A673 (cell line): ENCODE data around the gene ARFGEF2. TPM values are rescaled to one million over a fixed set of nuclear protein-coding genes. Genes with fewer than 3 reads are reported as not detected.

Experiments
- BruUV-seq: library from RNA; stranded (reverse); fragments of 400-500 nt; replicated peaks from 2 replicates; lab custom pipeline; 2021; lab: Mats Ljungman, UMichigan
- CTCF ChIA-PET: fragments of 300-600 bp; sonication (Branson Sonifier 250); formaldehyde crosslinking; loops from one replicate; lab custom pipeline; 2022; ENCODE audit warnings: antibody characterized with exemption; lab: Charles Lee
- POLR2A ChIA-PET: fragments of 300-600 bp; sonication (Branson Sonifier 250); formaldehyde crosslinking; loops from one replicate; lab custom pipeline; 2022; ENCODE audit warnings: antibody characterized with exemption; ENCODE audit not compliant: low non-redundant PET; lab: Charles Lee
- DNase-seq: peaks from one replicate; pipeline ENCODE4 v3.0.0-alpha.2; 2015; ENCODE audit warnings: low spot score
- H3K27ac ChIP-seq: fragments of 200-600 bp; sonication (generic); 2 replicates; pipeline ENCODE4 v1.5.1; 2016; ENCODE audit warnings: mixed run types, low read depth, mild to moderate bottlenecking, mixed read lengths, antibody characterized with exemption, low read length; ENCODE audit not compliant: poor library complexity, severe bottlenecking
- H3K27me3 ChIP-seq: fragments of 200-600 bp; sonication (generic); replicated peaks from 2 replicates; pipeline ENCODE4 v1.6.1; 2017; ENCODE audit warnings: mixed run types, low read depth, mild to moderate bottlenecking, mixed read lengths, antibody characterized with exemption, low read length; ENCODE audit not compliant: insufficient read depth, poor library complexity
- H3K36me3 ChIP-seq: fragments of 200-600 bp; sonication (generic); 2 replicates; pipeline ENCODE4 v1.6.1; 2016; ENCODE audit warnings: mixed run types, mild to moderate bottlenecking, mixed read lengths, antibody characterized with exemption, low read length; ENCODE audit not compliant: insufficient read depth, poor library complexity, severe bottlenecking
- H3K4me1 ChIP-seq: fragments of 200-600 bp; sonication (generic); 2 replicates; pipeline ENCODE4 v1.6.1; 2017; ENCODE audit warnings: mixed run types, mild to moderate bottlenecking, mixed read lengths, antibody characterized with exemption, low read length; ENCODE audit not compliant: insufficient read depth, poor library complexity, severe bottlenecking
- H3K4me3 ChIP-seq: fragments of 200-600 bp; sonication (generic); 2 replicates; pipeline ENCODE4 v1.5.1; 2016; ENCODE audit warnings: low read depth, mixed run types, mild to moderate bottlenecking, mixed read lengths, low read length; ENCODE audit not compliant: poor library complexity, severe bottlenecking
- H3K9me3 ChIP-seq: fragments of 200-600 bp; sonication (generic); 2 replicates; pipeline ENCODE4 v1.6.1; 2016; ENCODE audit warnings: mixed run types, low read depth, mild to moderate bottlenecking, mixed read lengths, antibody characterized with exemption, low read length; ENCODE audit not compliant: poor library complexity, severe bottlenecking
- EZH2 ChIP-seq: fragments of 200-600 bp; sonication (generic); IDR thresholded peaks from 2 replicates; pipeline ENCODE4 v1.6.1; 2017; ENCODE audit warnings: borderline replicate concordance, low read depth, mild to moderate bottlenecking, mixed read lengths, antibody characterized with exemption, low read length; ENCODE audit not compliant: poor library complexity, severe bottlenecking
- intact Hi-C: fragments of 100-400 bp; cut with micrococcal nuclease; formaldehyde crosslinking; loops from one replicate; pipeline ENCODE4 v1.10.0; 2022; ENCODE audit not compliant: unreplicated experiment
- total RNA-seq: library from RNA; stranded (reverse); gene quantifications from 2 replicates; pipeline ENCODE4 v1.2.3, GENCODE V29; 2021
- TF ChIP-seq, protein P1 (sequence below): fragments of 300-800, 200-600 bp; sonication (generic); conservative IDR thresholded peaks from 2 replicates; pipeline ENCODE4 v1.5.1; 2017; ENCODE audit warnings: low read depth, mild to moderate bottlenecking, antibody characterized with exemption, low read length, moderate library complexity, mixed read lengths

ARFGEF2 gene
- total RNA-seq, 1 experiment from 2014 or later = 26.1 TPM

DNA sequence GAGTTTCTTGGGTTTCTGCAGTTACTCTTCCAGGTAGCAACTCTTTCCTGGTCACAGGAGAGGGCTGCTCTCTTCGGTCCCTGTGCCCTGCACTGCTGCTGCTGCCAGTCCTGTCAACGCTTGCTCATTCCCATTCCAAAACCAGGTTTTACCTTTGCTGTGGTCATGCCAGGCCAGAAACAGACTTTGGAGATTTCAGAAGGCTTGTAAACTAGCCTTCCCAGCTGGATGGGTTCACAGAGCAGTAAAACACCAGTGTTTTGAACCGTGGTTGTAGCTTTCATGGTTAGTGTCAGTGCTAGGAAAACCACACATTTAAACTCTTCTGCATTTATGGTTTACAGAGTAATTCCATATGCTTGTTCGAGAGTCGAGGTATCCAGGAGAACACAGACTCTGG is 16.2 kb downstream of the ARFGEF2 start:
- CTCF ChIA-PET = no interaction called here
- Histone ChIP-seq H3K4me3 (no peak overlapping the region), H3K4me1 (no peaks in the 10 kb centered on the region), H3K36me3 (peaks cover 4% of the 10 kb centered on the region), H3K27ac (no peak overlapping the region), H3K27me3 (no peaks in the 10 kb centered on the region), H3K9me3 (no peaks in the 10 kb centered on the region)
- TF ChIP-seq, protein P1, sequence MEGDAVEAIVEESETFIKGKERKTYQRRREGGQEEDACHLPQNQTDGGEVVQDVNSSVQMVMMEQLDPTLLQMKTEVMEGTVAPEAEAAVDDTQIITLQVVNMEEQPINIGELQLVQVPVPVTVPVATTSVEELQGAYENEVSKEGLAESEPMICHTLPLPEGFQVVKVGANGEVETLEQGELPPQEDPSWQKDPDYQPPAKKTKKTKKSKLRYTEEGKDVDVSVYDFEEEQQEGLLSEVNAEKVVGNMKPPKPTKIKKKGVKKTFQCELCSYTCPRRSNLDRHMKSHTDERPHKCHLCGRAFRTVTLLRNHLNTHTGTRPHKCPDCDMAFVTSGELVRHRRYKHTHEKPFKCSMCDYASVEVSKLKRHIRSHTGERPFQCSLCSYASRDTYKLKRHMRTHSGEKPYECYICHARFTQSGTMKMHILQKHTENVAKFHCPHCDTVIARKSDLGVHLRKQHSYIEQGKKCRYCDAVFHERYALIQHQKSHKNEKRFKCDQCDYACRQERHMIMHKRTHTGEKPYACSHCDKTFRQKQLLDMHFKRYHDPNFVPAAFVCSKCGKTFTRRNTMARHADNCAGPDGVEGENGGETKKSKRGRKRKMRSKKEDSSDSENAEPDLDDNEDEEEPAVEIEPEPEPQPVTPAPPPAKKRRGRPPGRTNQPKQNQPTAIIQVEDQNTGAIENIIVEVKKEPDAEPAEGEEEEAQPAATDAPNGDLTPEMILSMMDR = no peak
- TF ChIP-seq EZH2 = no peak
- no TSS peak for BruUV-seq
- POLR2A ChIA-PET = no interaction called here
- intact Hi-C loops = no loop called here
- DNase-seq = no peak

DNA sequence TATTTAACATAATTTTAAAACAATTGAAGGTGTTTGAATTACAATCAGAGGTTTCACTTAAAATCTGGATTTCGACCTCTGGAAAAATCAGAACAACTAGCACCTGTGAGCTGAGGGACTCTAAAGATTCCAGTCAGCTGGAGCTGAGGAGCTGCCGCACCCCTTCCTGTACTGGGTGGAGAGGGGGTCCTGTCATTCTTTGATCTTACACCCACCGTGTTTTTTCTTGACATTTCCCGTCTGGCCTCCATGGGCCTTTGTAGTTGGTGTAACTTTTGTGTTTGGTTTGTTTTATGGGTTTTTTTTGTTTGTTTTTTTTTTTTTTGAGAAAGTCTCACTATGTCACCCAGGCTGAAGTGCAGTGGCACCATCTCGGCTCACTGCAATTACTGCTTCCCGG is 17.2 kb downstream of the ARFGEF2 start:
- TF ChIP-seq, protein P1 = no peak
- no peak for TF ChIP-seq EZH2
- no peaks in the 10 kb centered on the region for H3K4me1 ChIP-seq
- H3K27ac ChIP-seq = no peak overlapping the region
- CTCF ChIA-PET = no interaction called here
- intact Hi-C loops = no loop called here
- BruUV-seq = no TSS peak
- H3K9me3 ChIP-seq = no peaks in the 10 kb centered on the region
- no peak overlapping the region for H3K4me3 ChIP-seq
- POLR2A ChIA-PET = no interaction called here
- H3K27me3 ChIP-seq = no peaks in the 10 kb centered on the region
- H3K36me3 ChIP-seq = peaks cover 11% of the 10 kb centered on the region
- DNase-seq = no peak

DNA sequence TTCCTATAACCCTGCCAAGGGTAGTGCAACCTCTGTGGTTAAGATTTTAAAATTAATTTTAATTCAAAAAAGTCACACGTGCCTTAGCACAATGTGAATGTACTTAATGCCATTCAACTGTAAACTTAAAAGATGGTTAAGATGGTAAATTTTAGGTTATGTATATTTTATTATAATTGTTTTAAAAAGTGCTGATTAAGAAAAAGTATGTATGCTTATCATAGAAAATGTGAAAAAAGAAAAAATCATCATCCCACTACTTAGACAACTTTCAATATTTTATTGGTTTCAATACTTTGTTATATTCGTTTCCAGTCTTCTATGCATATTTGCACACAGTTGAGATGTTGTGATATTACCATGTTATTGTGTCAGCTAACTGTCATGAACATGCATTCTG is 18.7 kb downstream of the ARFGEF2 start:
- ChIA-PET CTCF (no interaction called here), POLR2A (no interaction called here)
- Histone ChIP-seq H3K4me3 (no peak overlapping the region), H3K36me3 (peaks cover 11% of the 10 kb centered on the region), H3K27ac (no peak overlapping the region), H3K27me3 (no peaks in the 10 kb centered on the region), H3K4me1 (no peaks in the 10 kb centered on the region), H3K9me3 (no peaks in the 10 kb centered on the region)
- intact Hi-C loops = no loop called here
- no peak for DNase-seq
- no TSS peak for BruUV-seq
- TF ChIP-seq EZH2 = no peak
- TF ChIP-seq, protein P1 = no peak
